HG02938 (cell line): ENCODE data around the gene BARHL1.

Experiments
- ATAC-seq: cut with Tn5 transposase; IDR thresholded peaks from one replicate; pipeline ENCODE4 v1.9.1; 2021; ENCODE audit warnings: mild to moderate bottlenecking, moderate library complexity; ENCODE audit not compliant: unreplicated experiment

Gene BARHL1

GRCh38 chr9:132610661-132611060 is 28.3 kb downstream of the BARHL1 start:
- no peak for ATAC-seq

GRCh38 chr9:132614324-132614723 is 31.9 kb downstream of the BARHL1 start:
- ATAC-seq = no peak

- ATAC-seq = no peak
These were observed 33.4 kb downstream of the BARHL1 start for GRCh38 chr9:132615774-132616173.

GRCh38 chr9:132616725-132617124 is 34.3 kb downstream of the BARHL1 start:
- ATAC-seq = no peak

GRCh38 chr9:132622159-132622558 is 39.8 kb downstream of the BARHL1 start:
- no peak for ATAC-seq

- ATAC-seq = no peak
These were observed 43.9 kb downstream of the BARHL1 start for GRCh38 chr9:132626285-132626684.

- ATAC-seq = no peak
These were observed 44.7 kb downstream of the BARHL1 start for GRCh38 chr9:132627106-132627505.

- ATAC-seq = no peak
These were observed 45.2 kb downstream of the BARHL1 start for GRCh38 chr9:132627594-132627993.

- no peak for ATAC-seq
These were observed 46.3 kb downstream of the BARHL1 start for GRCh38 chr9:132628746-132629145.

- ATAC-seq = no peak
These were observed 47.7 kb downstream of the BARHL1 start for GRCh38 chr9:132630116-132630515.

- ATAC-seq = no peak
These were observed 48.4 kb downstream of the BARHL1 start for GRCh38 chr9:132630811-132631210.

- no peak for ATAC-seq
These were observed 48.9 kb downstream of the BARHL1 start for GRCh38 chr9:132631280-132631679.

- no peak for ATAC-seq
These were observed 49.3 kb downstream of the BARHL1 start for GRCh38 chr9:132631685-132632084.

- ATAC-seq = no peak
These were observed 50.2 kb downstream of the BARHL1 start for GRCh38 chr9:132632413-132633129.

- ATAC-seq = no peak
These were observed 51.9 kb downstream of the BARHL1 start for GRCh38 chr9:132634327-132634726.

- no peak for ATAC-seq
These were observed 54.9 kb downstream of the BARHL1 start for GRCh38 chr9:132637351-132637750.

- no peak for ATAC-seq
These were observed 55.4 kb downstream of the BARHL1 start for GRCh38 chr9:132637801-132638200.

- ATAC-seq = no peak
These were observed 55.8 kb downstream of the BARHL1 start for GRCh38 chr9:132638240-132638639.

- ATAC-seq = no peak
These were observed 56.9 kb downstream of the BARHL1 start for GRCh38 chr9:132639322-132639721.
